HG02981 (cell line): Measurements from ENCODE around the gene EFCAB13.

ENCODE experiments used
- ATAC-seq: cut with Tn5 transposase; IDR thresholded peaks from one replicate; pipeline ENCODE4 v1.9.1; 2021; ENCODE audit warnings: mild to moderate bottlenecking, moderate library complexity; ENCODE audit not compliant: unreplicated experiment

Gene EFCAB13

DNA sequence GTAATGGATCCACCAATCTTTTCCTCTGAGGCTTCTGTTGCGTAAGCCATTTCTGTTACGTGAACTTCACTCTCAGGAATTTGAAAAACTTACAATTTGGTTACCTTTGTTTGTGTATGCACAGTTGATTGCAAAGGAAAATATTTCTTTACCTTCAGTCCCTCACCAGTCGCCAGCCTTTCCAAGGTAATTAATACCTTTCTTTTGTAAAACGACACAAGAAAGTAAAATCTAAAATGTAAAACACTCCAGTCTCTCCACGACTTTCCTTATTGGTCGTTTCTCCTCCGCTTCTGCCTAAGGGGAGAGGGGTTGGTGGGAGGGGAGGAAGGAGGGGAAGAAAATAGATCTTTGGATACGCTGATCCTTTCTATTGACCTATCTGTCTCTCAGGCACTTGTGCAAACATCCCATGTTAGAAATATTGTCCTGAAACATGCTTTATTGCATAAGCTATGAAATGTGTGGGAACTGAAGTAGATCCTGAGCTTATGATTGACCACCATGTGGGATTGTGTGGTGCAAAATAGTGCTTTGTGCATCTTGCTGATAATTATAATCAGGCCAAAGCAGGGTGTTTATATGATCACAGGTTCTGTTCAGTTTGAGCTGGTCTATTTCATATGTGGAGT is 32.4 kb upstream of the EFCAB13 start:
- ATAC-seq: no peak

DNA sequence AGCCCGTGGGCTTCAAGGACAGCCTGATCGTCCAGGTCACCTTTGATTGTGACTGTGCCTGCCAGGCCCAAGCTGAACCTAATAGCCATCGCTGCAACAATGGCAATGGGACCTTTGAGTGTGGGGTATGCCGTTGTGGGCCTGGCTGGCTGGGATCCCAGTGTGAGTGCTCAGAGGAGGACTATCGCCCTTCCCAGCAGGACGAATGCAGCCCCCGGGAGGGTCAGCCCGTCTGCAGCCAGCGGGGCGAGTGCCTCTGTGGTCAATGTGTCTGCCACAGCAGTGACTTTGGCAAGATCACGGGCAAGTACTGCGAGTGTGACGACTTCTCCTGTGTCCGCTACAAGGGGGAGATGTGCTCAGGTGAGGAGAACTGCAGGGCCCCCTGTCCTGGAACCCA is 31.5 kb upstream of the EFCAB13 start:
- no peak for ATAC-seq

DNA sequence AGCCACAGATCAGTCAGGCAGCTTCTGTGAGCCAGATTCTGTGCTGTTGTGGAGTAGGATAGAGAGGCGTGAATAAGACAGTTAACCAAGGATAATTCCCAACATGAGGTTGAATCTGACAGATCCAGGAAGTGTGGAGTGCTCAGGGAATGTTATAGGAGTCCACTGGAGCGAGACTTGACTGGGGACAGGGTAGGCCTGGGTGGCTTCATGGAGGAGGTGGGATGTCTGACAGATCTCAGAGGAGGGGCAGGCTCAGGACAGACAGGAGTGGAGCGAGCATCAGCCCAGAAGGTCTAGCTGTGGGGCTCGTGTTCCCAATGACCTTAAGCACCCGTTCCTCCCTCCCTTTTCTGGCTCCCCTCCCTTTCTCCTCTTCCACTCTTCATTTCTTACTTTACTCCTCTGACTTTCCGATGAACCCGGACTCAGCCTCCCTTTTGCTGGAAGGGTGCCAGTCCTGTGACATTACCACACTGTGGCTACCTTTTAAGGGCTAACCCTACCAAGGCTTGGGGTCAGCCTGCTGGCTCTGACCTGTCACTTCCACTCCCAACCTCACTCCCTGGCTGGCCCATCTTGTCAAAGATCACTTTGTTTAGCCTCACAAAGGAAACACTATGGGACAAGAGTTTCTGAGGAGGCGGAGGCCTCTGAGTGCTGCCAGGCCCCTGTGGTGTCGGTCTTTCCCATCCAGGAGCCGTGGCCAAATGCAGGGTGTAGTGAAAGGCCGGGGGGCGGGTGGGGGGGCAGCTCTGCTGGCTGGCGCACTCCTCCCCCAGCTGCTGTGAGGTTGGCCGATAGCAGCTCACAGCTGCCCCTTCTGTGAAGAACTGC is 28.5 kb upstream of the EFCAB13 start:
- no peak for ATAC-seq

DNA sequence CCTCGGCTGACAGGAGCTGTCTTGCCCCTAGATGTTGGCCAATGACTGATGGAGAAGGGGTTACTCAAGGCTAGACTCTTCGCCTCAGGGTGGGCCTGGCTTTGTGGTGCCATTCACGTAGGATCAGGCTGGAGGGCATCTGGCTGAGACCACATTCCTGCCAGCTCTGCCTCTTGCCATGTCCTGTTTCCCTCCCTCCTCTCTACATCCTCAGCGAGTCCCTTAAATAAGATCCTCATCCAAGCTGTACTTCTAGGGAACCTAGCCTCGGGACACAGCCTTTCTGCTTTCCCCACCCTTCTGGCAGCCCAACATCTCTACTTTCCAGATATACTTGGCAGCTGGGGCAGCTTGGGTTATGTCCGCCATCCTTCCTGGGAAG is 27.9 kb upstream of the EFCAB13 start:
- no peak for ATAC-seq

DNA sequence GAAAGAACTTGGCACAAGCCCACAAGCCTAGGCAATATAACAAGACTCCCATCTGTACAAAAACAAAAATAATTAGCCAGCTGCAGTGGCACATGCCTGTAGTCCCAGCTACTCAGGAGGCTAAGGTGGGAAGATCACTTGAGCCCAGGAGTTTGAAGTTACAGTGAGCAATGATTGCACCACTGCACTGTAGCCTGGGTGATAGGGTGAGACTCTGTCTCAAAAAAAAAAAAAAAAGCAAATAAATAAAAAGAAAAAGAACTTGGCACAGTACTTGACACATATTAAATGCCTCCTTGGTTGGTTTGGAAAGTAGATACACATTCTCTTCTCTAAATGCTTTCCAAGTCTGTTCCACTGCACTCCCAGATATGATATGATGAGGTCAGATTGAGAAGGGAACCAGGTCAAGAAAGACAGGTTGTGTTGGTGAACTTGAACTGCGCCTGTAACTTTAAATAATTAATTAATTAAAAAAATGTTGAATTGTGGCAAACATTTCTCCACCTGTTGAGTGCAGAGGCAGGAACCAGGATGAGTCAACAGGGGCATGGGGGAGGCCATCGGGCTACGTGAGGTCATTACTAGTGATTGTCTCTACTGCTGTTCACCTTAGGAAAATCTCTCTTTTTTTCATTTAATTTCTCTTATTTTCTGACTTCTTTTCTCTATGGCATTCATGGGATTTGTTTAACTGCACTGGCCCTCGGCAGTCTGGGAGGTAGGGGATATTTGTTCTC is 25.9 kb upstream of the EFCAB13 start:
- no peak for ATAC-seq

DNA sequence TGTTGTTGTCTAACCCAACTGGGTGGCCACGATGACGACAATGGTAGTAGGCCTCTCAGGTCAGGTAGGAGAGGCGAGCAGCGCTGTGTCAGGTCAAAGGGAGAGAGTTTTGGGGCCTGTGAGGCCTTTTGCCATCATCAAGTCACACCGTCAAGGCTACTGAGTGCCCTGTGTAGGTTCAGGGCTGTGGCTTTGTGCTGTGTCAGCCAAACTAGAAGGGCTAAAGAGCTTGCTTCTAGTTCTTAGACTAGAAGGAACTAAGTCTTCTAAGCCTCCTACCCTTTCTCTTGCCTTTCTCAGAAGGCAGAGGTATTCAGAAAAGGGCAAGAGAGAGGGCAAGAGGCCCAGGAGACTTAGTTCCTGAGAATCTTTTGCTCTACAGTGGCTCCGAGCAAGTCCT is 25.0 kb upstream of the EFCAB13 start:
- no peak for ATAC-seq

DNA sequence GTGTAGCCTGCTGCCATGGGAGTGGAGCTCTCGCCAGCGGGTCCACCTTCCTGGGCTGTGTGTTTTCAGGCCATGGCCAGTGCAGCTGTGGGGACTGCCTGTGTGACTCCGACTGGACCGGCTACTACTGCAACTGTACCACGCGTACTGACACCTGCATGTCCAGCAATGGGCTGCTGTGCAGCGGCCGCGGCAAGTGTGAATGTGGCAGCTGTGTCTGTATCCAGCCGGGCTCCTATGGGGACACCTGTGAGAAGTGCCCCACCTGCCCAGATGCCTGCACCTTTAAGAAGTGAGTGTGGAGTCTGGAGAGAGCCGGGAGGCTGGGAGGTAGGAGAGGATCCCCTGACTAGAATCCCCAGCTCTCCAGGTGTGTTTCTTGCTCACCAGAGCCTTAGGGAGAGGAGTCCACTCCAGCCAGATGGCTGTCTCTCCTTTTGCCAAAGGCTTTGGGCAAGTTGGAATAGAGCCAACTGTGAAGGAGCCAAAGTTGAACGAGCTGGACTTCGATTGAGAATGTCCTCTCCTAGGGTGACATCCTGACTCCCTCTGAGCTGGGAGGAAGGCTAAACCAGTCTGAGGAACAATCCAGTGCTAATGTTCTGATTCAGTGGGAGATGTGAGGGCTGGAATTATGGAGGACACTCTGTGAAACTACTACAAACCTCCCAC is 24.4 kb upstream of the EFCAB13 start:
- no peak for ATAC-seq

DNA sequence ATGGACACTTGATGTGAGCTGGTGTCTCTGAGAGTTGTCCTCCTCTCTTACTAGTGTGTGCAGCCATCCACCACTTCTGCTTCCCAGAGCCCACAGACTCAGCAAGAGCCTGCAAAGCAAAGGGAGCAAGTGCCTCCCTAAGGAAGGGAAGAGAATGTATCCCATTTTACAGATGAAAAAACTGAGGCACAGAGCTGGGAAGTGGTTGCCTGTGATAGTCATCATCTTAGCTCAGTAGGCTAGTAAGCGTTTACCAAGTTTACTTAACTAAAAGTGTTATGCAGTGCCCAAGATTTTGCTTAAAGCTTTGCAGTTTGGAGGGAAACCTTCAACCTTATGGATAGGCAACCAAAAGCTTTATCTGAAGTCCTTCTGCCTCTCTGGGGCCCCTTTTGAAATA is 23.0 kb upstream of the EFCAB13 start:
- ATAC-seq: no peak

DNA sequence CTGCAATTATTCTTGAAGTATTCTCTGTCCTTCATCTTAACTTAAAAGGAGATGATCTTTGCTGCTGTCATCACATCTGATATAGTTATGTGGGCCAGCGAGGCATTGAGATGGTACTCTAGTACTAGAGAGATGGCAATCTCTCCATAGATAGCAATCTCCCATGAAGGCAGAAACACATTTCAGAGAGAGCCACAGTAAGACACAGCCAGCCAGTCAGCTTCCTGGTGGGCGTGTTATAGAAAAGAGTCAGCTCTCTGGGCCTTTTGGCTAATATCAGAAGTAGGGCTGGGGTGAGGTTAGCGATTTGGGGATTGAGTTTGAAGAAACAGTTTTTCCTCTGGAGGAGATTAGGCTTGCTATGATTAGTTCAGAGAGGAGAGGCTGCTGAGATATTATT is 22.6 kb upstream of the EFCAB13 start:
- no peak for ATAC-seq

DNA sequence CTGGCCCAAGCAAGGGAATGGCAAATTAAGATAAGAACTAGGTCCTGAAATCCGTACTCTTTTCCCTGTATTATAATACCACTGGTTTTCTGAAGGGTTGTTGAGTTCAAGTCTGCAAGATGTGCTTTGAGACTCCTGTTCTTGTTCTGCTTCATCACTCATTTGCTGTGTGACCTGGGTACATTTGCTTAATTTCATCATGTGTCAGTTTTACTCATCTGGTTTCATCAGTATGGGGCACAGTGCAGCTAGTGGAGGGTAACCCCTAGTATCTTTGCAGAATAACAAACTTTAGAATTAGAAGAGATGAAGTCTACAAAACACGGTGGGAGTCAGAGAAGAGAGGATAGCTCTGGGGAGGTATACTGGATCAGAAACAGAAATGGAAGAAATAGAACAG is 21.9 kb upstream of the EFCAB13 start:
- ATAC-seq: no peak

DNA sequence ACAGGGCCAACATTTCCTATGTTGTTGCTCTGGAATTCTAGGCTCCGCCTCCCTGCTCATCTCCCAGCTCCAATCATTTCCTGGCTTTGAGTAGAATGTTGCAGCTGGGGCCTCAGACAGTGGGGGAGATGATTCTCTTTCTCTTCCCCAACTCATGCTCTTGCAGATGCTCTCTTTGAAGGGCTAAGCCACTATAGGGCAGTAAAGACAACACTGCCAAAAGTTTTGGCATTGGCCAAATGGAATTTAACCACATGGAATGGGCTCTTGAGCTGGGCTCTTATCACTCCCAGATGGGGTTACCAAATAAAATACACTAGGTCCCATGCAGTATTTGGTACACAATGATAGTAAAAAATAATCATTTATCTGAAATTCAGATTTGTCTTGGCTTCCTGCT is 19.6 kb upstream of the EFCAB13 start:
- ATAC-seq: no peak

DNA sequence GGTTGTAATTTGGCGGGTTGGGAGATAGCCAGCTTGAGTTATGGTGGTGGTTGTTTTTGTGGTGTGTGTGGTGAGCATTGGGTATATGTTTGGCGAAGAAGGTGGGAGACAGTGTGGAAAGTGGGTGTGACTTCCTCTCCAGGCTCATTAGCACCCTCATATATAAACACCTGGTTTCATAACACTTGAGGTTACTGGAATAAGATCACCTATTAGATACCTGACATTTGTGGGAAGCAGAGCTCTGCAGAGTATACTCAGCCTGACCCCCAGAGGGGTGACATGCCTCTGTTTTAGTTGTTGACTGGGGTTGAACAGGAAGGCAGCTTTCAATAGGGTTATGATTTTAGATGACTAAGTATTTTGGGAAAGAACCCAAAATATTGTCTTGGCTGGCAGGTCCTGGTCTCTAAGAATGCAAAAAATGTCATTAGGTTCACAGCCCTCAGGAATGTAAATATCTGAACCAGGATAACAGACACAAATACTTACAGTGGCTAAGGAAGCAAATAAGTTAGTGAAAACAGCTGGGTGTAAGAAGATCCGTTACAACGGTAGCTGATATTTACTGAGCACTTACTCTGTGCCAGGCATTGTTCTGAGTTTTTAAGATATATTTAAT is 18.3 kb upstream of the EFCAB13 start:
- ATAC-seq: no peak

DNA sequence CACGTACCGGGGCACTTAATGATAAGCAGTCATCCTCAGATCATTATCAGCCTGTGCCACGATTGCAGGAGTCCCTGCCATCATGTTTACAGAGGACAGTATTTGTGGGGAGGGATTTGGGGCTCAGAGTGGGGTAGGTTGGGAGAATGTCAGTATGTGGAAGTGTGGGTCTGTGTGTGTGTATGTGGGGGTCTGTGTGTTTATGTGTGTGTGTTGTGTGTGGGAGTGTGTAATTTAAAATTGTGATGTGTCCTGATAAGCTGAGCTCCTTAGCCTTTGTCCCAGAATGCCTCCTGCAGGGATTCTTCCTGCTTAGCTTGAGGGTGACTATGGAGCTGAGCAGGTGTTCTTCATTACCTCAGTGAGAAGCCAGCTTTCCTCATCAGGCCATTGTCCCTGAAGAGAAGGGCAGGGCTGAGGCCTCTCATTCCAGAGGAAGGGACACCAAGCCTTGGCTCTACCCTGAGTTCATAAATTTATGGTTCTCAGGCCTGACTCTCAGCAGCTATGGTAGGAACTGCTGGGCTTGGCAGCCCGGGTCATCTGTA is 13.5 kb upstream of the EFCAB13 start:
- no peak for ATAC-seq

DNA sequence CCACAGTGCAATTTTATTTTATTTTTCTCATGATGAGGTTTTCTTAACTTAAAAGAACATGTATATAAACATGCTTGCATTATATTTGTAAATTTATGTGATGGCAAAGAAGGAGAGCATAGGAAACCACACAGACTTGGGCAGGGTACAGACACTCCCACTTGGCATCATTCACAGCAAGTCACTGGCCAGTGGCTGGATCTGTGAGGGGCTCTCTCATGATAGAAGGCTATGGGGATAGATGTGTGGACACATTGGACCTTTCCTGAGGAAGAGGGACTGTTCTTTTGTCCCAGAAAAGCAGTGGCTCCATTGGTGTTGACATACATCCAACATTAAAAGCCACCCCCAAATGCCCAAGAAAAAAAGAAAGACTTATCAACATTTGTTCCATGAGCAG is 12.3 kb upstream of the EFCAB13 start:
- no peak for ATAC-seq

DNA sequence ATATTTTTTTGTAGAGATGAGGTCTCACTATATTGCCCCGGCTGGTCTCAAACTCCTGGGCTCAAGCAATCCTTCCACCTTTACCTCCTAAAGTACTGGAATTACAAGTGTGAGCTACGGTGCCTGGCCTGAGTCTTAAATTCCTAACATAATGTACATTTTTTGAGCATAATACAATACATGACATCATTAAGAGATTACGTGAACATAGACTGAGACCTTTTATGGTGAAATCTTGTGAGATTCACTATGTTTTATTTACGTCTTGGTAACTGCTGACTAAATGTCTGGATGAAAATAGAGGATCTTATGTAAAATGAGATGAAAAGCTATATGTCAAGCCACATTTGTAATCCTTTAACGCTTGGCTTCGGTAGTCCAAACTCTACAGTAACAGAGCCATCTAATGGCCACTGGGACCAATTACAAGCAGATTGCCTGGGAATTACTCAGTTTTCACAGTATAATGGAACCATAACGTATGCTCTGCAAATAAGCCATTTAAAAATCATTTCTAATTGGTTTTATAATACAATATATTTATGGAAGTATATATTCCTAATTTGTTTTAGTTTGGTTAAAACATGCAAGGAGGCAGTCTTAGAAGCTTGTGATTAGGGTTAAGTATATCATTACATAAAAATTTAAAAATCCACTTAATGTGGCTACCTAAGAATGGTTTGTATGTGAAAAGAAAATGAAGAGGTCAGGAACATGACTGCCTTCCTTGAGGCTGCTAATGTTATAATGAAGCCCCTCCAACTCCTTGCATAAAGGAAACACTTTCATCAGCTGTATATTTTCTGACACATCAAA is 8.1 kb upstream of the EFCAB13 start:
- ATAC-seq: no peak

DNA sequence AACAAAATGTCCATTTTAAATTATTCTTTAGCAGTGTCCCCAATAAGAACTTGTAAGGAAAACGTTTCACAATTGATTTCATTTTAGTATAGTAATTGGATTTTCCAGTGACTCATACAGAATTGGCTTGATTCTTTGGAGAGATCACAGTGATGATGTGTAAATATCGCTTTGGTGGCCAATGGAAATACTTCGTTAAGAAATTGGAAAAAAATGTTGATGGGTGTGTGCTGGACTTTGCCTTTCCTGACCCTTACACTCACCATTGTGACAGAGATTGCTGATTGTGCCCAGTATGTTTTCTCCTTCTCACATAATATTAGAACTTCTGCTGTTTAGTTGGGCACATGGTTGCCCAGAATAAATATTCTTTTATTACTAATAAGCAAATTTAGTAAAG is 7.4 kb upstream of the EFCAB13 start:
- no peak for ATAC-seq

DNA sequence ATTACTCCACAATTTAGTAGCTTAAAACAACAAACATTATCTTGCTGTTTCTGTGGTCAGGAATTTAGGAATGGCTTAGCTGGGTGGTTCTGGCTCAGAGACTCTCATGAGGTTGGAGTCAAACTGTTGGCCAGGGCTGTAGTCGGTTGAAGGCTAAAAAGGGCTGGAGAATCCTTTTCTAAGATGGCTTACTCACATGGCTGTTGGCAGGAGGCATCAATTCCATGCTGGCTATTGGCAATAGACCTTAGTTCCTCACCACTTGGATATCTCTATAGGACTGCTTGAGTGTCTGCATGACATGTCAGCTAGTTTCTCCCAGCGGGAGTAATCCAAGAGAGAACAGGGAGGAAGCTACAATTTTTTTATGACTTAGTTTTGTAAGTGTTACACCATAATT is 6.6 kb upstream of the EFCAB13 start:
- ATAC-seq: no peak

DNA sequence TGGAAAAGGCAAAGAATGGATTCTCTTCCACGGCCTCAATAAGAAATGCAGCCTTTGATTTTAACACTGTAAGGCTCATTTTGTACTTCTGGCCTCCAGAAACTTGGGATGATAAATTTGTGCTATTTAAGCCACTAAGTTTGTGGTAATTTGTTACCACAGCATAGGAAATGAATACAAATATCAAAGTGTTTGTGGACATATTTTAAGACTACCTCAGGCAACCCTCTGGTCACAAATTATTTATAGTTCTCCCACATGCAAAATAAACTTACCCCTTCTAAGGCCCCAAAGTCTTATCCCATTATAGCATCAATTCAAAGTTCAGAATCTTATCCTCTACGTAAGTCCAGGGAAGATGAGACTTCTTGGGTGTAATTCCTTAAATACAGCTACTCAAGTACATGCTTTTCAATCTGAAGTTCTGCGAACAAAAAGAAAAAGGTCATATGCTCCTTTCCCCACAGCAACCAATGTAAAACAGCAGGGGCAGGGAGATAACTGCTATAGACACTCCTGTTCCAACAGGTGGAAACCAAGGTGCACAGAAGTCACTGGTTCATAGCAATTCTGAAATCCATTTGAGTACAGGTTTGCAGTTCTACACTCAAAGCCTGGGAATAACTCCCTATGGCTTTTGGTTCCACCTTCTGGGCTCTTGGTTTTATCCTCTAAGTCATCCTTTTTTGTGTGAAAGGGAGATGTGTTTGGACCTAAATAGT is 5.4 kb upstream of the EFCAB13 start:
- no peak for ATAC-seq

DNA sequence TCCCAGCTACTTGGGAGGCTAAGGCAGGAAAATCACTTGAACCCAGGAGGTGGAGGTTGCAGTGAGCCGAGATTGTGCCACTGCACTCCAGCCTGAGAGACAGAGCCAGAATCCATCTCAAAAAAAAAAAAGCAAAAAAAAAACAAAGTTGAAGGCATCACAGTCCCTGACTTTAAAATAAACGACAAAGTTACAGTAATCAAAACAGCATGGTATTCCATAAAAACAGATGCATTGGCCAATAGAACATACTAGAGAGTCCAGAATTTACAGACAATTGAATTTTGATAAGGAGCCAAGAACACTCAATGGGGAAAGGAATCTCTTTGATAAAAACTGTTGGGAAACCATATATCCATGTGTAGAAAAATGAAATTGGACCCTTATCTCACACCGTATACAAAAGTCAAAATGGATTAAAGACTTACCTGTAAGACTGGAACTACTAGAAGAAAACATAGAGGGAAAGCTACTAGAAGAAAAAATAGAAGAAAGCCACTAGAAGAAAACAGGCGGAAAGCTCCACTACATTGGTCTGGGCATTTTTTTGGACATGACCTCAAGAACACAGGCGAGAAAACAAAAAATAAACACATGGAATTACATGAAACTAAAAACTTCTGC is 2.8 kb upstream of the EFCAB13 start:
- ATAC-seq: no peak
